ENCODE measurements around the gene MAS1.

DNA sequence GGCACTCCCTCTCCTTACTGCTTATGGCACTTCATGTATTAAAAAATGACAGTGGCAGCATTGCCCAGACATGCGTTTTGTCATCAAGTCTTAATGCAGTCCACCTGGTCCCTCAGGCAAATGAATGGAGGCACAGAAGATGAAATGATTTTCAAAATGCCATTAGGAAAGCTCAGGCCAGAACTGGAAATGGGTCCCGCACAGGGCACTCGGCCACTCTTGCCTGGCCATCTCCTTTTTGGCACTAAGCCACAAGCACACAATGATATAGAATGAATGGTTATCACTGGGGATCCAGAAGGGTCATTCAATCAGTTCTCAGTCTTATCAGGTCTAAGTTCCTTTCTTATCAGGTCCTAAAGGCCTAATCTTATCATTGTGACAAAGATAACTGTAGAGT is 15.6 kb downstream of the MAS1 start:
- no peak for TF ChIP-seq SUZ12 (IDR thresholded peaks at IDR 0.05)
- no peak for TF ChIP-seq SP1 (IDR thresholded peaks at IDR 0.05)
- no peak for TF ChIP-seq NFRKB (IDR thresholded peaks at IDR 0.05)
- no peak for TF ChIP-seq ZNF384 (IDR thresholded peaks at IDR 0.05)
- TF ChIP-seq FOXA1 (IDR thresholded peaks at IDR 0.05), result no peak
- no peak for TF ChIP-seq BHLHE40 (IDR thresholded peaks at IDR 0.05; ENCODE audit: borderline replicate concordance)
- no peak for TF ChIP-seq ELF4 (IDR thresholded peaks at IDR 0.05)
- no peak for TF ChIP-seq ARNT (IDR thresholded peaks at IDR 0.05)
- TF ChIP-seq L3MBTL2 (conservative IDR thresholded peaks at IDR 0.05), result no peak
- TF ChIP-seq LEF1 (IDR thresholded peaks at IDR 0.05; ENCODE audit: borderline replicate concordance), result no peak
- TF ChIP-seq FOXM1 (IDR thresholded peaks at IDR 0.05; ENCODE audit: borderline replicate concordance), result no peak
- no peak for TF ChIP-seq HDGF (IDR thresholded peaks at IDR 0.05; ENCODE audit: borderline replicate concordance)
- TF ChIP-seq FOXK2 (IDR thresholded peaks at IDR 0.05), result no peak
- TF ChIP-seq, protein P1, sequence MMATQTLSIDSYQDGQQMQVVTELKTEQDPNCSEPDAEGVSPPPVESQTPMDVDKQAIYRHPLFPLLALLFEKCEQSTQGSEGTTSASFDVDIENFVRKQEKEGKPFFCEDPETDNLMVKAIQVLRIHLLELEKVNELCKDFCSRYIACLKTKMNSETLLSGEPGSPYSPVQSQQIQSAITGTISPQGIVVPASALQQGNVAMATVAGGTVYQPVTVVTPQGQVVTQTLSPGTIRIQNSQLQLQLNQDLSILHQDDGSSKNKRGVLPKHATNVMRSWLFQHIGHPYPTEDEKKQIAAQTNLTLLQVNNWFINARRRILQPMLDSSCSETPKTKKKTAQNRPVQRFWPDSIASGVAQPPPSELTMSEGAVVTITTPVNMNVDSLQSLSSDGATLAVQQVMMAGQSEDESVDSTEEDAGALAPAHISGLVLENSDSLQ (IDR thresholded peaks at IDR 0.05), result no peak
